DND-41 (cell line): ENCODE measurements around the gene DSTN.

Experiments
- ATAC-seq: fragments of 200-7000 bp; cut with Tn5 transposase; 3 replicates; pipeline ENCODE4 v1.9.1; 2021; ENCODE audit warnings: low read depth; ENCODE audit not compliant: insufficient read depth
- DNase-seq: peaks from one replicate; pipeline ENCODE4 v3.0.0-alpha.2; 2020
- H2AFZ ChIP-seq: 2 replicates; pipeline ENCODE4 v1.6.0; 2012; ENCODE audit warnings: low read depth, low read length
- H3K27ac ChIP-seq: 2 replicates; pipeline ENCODE4 v1.5.1; 2012; ENCODE audit warnings: low read length, inconsistent platforms
- H3K27me3 ChIP-seq: fragments of 200-600 bp; sonication (generic); 2 replicates; pipeline ENCODE4 v1.6.0; 2012; ENCODE audit warnings: low read length, mild to moderate bottlenecking, inconsistent platforms; ENCODE audit not compliant: insufficient read depth, poor library complexity
- H3K36me3 ChIP-seq: 2 replicates; pipeline ENCODE4 v1.5.1; 2012; ENCODE audit warnings: low read length, inconsistent platforms; ENCODE audit not compliant: insufficient read depth
- H3K4me1 ChIP-seq: 2 replicates; pipeline ENCODE4 v1.5.1; 2012; ENCODE audit warnings: mild to moderate bottlenecking, low read length; ENCODE audit not compliant: insufficient read depth
- H3K4me2 ChIP-seq: 2 replicates; pipeline ENCODE4 v1.6.0; 2012; ENCODE audit warnings: mild to moderate bottlenecking, moderate library complexity, low read length, inconsistent platforms; ENCODE audit not compliant: insufficient read depth
- H3K4me3 ChIP-seq, 2 experiments: fragments of 200-600 bp in 1 of 2; shearing (Covaris generic) in 1 of 2; 2 replicates each; pipeline ENCODE4 v1.5.1; 2012 to 2016; ENCODE audit warnings: inconsistent platforms in 2 of 2, low read length in 2 of 2, mild to moderate bottlenecking in 2 of 2, low read depth in 1 of 2, moderate library complexity in 1 of 2
- H3K79me2 ChIP-seq: 2 replicates; pipeline ENCODE4 v1.6.0; 2012; ENCODE audit warnings: low read length, inconsistent platforms; ENCODE audit not compliant: insufficient read depth
- H3K9ac ChIP-seq: 2 replicates; pipeline ENCODE4 v1.6.0; 2012; ENCODE audit warnings: low read depth, mild to moderate bottlenecking, inconsistent platforms, low read length, moderate library complexity
- H3K9me3 ChIP-seq: 2 replicates; pipeline ENCODE4 v1.5.1; 2012; ENCODE audit warnings: low read length, moderate library complexity, mild to moderate bottlenecking, inconsistent platforms; ENCODE audit not compliant: insufficient read depth, severe bottlenecking
- H4K20me1 ChIP-seq: 2 replicates; pipeline ENCODE4 v1.6.0; 2012; ENCODE audit warnings: low read length; ENCODE audit not compliant: insufficient read depth
- EZH2 ChIP-seq: IDR thresholded peaks from 3 replicates; pipeline ENCODE4 v1.6.1; 2012; ENCODE audit warnings: borderline replicate concordance, low read depth, mild to moderate bottlenecking, moderate library complexity, low read length, inconsistent platforms; ENCODE audit not compliant: severe bottlenecking
- TF ChIP-seq, protein P1 (sequence below): IDR thresholded peaks from 2 replicates; pipeline ENCODE4 v1.5.1; 2012; ENCODE audit warnings: borderline replicate concordance, low read length, moderate library complexity, mild to moderate bottlenecking; ENCODE audit not compliant: poor library complexity, severe bottlenecking; ENCODE audit errors: extremely low read depth

The DSTN gene

DNA sequence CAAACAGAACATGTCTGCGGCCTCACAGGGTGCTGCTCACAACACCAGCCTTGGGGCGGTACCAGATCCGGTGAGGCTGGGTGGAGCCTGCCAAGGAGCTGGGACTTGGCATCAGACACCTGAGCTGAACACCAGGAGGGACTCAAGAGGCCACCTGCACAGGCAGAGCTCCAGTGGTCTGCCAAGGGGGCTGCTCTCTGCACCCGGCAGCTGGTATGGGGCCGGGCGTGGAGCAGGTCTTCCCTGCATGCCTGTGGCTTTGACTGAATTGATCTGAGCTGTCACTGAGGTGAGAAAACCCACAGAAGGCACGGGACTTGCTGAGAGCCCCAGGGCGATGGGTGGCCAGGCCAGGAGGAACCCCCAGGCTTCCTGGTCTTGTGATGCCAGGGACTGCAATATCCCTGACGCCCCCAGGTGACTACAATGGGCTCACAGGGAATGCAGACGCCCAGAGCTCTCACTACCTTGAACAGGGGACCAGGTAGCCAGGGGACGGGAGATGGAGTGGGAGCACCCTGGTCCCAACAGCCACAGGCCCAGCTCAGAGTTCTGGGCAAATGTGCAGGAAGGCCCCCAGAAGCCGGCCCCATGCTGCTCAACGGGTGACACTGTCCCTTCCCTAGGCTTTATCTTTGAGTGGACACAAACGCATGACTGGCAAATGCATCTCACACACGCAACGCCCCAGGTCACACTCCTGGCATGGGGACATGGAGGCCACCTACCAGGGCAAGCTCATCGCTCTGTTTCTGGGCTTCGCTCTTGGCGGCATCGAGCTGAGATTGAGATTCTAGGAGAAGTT lies 48.2 kb downstream of the DSTN start:
- Histone ChIP-seq H3K27me3 (no peaks in the 10 kb centered on the region), H3K9me3 (no peaks in the 10 kb centered on the region), H3K4me3 (no peak overlapping the region), H3K27ac (no peak overlapping the region), H3K4me1 (no peaks in the 10 kb centered on the region), H3K4me2 (no peak overlapping the region), H4K20me1 (peaks cover 9% of the 10 kb centered on the region; the same call in 1 of the 2 replicates), H3K36me3 (peaks cover 82% of the 10 kb centered on the region), H2AFZ (no peak overlapping the region), H3K9ac (no peak overlapping the region), H3K79me2 (no peaks in the 10 kb centered on the region)
- DNase-seq (no peak), ATAC-seq (0 out of 3 replicates have a peak, but pooled peaks have one; percentile 8)
- no peak for TF ChIP-seq EZH2
- TF ChIP-seq, protein P1, sequence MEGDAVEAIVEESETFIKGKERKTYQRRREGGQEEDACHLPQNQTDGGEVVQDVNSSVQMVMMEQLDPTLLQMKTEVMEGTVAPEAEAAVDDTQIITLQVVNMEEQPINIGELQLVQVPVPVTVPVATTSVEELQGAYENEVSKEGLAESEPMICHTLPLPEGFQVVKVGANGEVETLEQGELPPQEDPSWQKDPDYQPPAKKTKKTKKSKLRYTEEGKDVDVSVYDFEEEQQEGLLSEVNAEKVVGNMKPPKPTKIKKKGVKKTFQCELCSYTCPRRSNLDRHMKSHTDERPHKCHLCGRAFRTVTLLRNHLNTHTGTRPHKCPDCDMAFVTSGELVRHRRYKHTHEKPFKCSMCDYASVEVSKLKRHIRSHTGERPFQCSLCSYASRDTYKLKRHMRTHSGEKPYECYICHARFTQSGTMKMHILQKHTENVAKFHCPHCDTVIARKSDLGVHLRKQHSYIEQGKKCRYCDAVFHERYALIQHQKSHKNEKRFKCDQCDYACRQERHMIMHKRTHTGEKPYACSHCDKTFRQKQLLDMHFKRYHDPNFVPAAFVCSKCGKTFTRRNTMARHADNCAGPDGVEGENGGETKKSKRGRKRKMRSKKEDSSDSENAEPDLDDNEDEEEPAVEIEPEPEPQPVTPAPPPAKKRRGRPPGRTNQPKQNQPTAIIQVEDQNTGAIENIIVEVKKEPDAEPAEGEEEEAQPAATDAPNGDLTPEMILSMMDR: no peak

DNA sequence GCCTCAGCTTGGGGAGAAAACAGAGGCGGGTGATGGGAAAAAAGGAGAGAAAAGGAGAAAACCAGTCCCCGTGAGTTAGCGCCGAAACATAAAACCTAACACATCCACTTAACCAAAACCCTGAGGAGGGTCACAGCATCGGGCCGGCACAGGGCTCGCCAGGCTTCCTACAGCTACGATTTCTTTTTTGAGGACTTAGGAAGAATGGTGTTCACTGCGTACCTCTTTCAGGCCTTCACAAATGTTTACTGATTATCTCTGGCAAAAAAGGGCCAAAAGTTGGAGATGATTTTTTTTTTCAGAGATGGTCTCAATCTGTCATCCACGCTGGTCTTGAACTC lies 48.8 kb downstream of the DSTN start:
- Histone ChIP-seq H3K4me1 (no peaks in the 10 kb centered on the region), H3K79me2 (no peaks in the 10 kb centered on the region), H3K36me3 (peaks cover 87% of the 10 kb centered on the region), H3K4me2 (no peak overlapping the region), H3K27ac (no peak overlapping the region), H4K20me1 (peaks cover 9% of the 10 kb centered on the region; the same call in 1 of the 2 replicates), H3K27me3 (no peaks in the 10 kb centered on the region), H3K9ac (no peak overlapping the region), H2AFZ (no peak overlapping the region), H3K4me3 (no peak overlapping the region), H3K9me3 (no peaks in the 10 kb centered on the region)
- DNase-seq (no peak), ATAC-seq (no peak)
- TF ChIP-seq, protein P1: no peak
- no peak for TF ChIP-seq EZH2

DNA sequence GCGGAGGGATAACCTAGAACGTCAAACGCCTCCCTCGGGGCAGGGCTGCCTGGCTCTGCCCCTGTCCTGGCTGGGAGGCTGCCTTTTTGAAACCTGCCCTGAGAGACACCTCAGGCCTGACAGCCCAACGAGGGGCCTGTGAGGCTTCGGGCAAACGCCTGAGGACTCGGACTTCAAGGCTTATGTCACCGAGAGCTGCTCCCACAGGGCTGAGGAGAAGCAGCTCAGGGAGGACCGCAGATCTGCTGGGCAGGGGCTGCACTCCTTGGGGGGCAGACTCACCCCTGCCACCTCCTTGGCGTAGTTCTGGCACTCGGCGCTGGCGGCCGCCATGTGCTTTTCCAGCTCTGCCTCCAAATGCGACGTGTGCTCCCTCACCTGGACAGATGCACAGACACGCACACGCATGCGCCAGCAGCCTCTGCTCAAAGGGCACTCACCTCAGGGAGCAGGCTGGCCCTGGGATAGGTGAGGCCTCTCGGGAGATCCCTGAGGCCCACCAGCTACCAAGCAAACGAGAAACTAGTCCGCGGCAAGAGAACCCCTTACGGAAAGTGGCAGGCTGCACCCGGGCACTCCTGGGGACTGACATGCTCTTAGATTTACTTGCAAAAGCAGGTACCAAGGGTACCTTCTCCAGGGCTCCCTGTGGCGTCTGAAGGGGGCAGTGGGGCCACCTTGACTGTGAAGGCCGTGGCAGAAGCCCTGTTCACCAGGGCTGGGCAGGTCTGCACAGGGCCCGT lies 49.6 kb downstream of the DSTN start:
- TF ChIP-seq, protein P1: no peak
- TF ChIP-seq EZH2: no peak
- ATAC-seq (no peak), DNase-seq (no peak)
- Histone ChIP-seq H3K9me3 (no peaks in the 10 kb centered on the region), H3K4me2 (no peak overlapping the region), H3K4me1 (no peaks in the 10 kb centered on the region), H3K27ac (no peak overlapping the region), H3K27me3 (no peaks in the 10 kb centered on the region), H4K20me1 (peaks cover 12% of the 10 kb centered on the region; the same call in 1 of the 2 replicates), H3K4me3 (no peak overlapping the region), H2AFZ (no peak overlapping the region), H3K9ac (no peak overlapping the region), H3K36me3 (peaks cover 96% of the 10 kb centered on the region), H3K79me2 (no peaks in the 10 kb centered on the region)
